ENCODE measurements around the gene SEC16B.
"Not testable (repeated sequence)": the region's sequence is repeated elsewhere in the genome, so short reads cannot be mapped to it uniquely, and the experiment has no call there.

The SEC16B gene

GRCh38 chr1:177969825-177970371 is at the start of gene SEC16B:
Gene SEC16B (minus strand): TSS chr1:177970058. CDS start chr1:177967981, 2,077 bp downstream.
- DNase-seq, result no peak

- no peak for DNase-seq
These were observed 49.8 kb upstream of the SEC16B start for GRCh38 chr1:178019622-178020021.

GRCh38 chr1:178019208-178019607 is 49.4 kb upstream of the SEC16B start:
- no peak for DNase-seq

- DNase-seq, result no peak
These were observed 47.7 kb upstream of the SEC16B start for GRCh38 chr1:178017517-178017916.

- no peak for DNase-seq
These were observed 42.1 kb upstream of the SEC16B start for GRCh38 chr1:178011864-178012503.

- no peak for DNase-seq
These were observed 41.6 kb upstream of the SEC16B start for GRCh38 chr1:178011465-178011828.

- no peak for DNase-seq
These were observed 41.0 kb upstream of the SEC16B start for GRCh38 chr1:178010674-178011464.

GRCh38 chr1:178006043-178006442 is 36.2 kb upstream of the SEC16B start:
- no peak for DNase-seq

GRCh38 chr1:178005450-178005849 is 35.6 kb upstream of the SEC16B start:
- no peak for DNase-seq

- no peak for DNase-seq
These were observed 35.1 kb upstream of the SEC16B start for GRCh38 chr1:178004926-178005391.

- no peak for DNase-seq
These were observed 29.1 kb upstream of the SEC16B start for GRCh38 chr1:177998696-177999631.

- no peak for DNase-seq
These were observed 27.1 kb upstream of the SEC16B start for GRCh38 chr1:177996957-177997356.

- DNase-seq, result no peak
These were observed 25.5 kb upstream of the SEC16B start for GRCh38 chr1:177995369-177995768.

GRCh38 chr1:177986281-177986680 is 16.4 kb upstream of the SEC16B start:
- DNase-seq, result not testable (repeated sequence)

GRCh38 chr1:177984761-177985160 is 14.9 kb upstream of the SEC16B start:
- no peak for DNase-seq

GRCh38 chr1:177984136-177984525 is 14.3 kb upstream of the SEC16B start:
- DNase-seq, result peak; percentile 11

- DNase-seq, result no peak
These were observed 13.8 kb upstream of the SEC16B start for GRCh38 chr1:177983482-177984135.

- DNase-seq, result no peak
These were observed 13.2 kb upstream of the SEC16B start for GRCh38 chr1:177983077-177983476.

GRCh38 chr1:177981200-177981599 is 11.3 kb upstream of the SEC16B start:
- no peak for DNase-seq

GRCh38 chr1:177979272-177979671 is 9.4 kb upstream of the SEC16B start:
- no peak for DNase-seq

- no peak for DNase-seq
These were observed 8.7 kb upstream of the SEC16B start for GRCh38 chr1:177978530-177978929.

- DNase-seq, result no peak
These were observed 7.3 kb upstream of the SEC16B start for GRCh38 chr1:177977141-177977540.

Measured in NCI-H1105 (cell line).